Measurements from ENCODE around the gene NAMPT. TPM values are rescaled to one million over a fixed set of nuclear protein-coding genes. Genes with fewer than 3 reads are reported as not detected.

NAMPT gene
- total and polyA plus RNA-seq, 9 of the 15 experiments (the other 6 are each of a cell fraction or from before 2014, with no cell fraction given) = 41.1 to 160 (median 106) TPM

GRCh38 chr7:106285051-106285854, 470 bp upstream of the NAMPT start (continued):
- TF ChIP-seq BCLAF1 (IDR thresholded peaks at IDR 0.05; ENCODE audit: borderline replicate concordance in 1 of 2, control insufficient read depth in 1 of 2, low read depth in 2 of 2, low read length in 1 of 2) (no peak), CBX8 (IDR thresholded peaks at IDR 0.05; ENCODE audit: borderline replicate concordance, extremely low read depth, low read depth, low read length, poor library complexity, severe bottlenecking) (no peak), EP300 (IDR thresholded peaks at IDR 0.05; ENCODE audit: low read length) (peak; percentile 20; the same call in 1 of the 2 replicates), SMAD3 (CRISPR knock-in tag; conservative IDR thresholded peaks at IDR 0.05) (no peak), AFF1 (IDR thresholded peaks at IDR 0.05; ENCODE audit: low read depth in 1 of 2, partially characterized antibody in 2 of 2) (peak; percentile 76 to 89), GABPB2 (CRISPR knock-in tag; conservative IDR thresholded peaks at IDR 0.05) (no peak), MXD1 (CRISPR knock-in tag; IDR thresholded peaks at IDR 0.05; ENCODE audit: borderline replicate concordance, poor library complexity, severe bottlenecking) (peak; percentile 38), ZNF12 (CRISPR knock-in tag; IDR thresholded peaks at IDR 0.05) (no peak; the same call in 1 of the 2 replicates), ZNF830 (CRISPR knock-in tag; IDR thresholded peaks at IDR 0.05) (no peak), MTA3 (IDR thresholded peaks at IDR 0.05; ENCODE audit: borderline replicate concordance) (peak; percentile 3; the same call in 1 of the 2 replicates), CLOCK (CRISPR knock-in tag; IDR thresholded peaks at IDR 0.05; ENCODE audit: borderline replicate concordance) (no peak), ZNF316 (IDR thresholded peaks at IDR 0.05) (0 out of 2 replicates have a peak, but pooled peaks have one; percentile 2), BRD9 (IDR thresholded peaks at IDR 0.05; ENCODE audit: low read depth, partially characterized antibody) (peak; percentile 91), HIVEP1 (CRISPR knock-in tag; IDR thresholded peaks at IDR 0.05) (peak; percentile 82), CCNT2 (IDR thresholded peaks at IDR 0.05; ENCODE audit: borderline replicate concordance, extremely low read depth, insufficient read length, low read depth, low read length) (peak; percentile 99)

Data from K562 (cell line).